NCI-H1417 (cell line): ENCODE measurements around the gene NDUFB1.
A peak's percentile ranks its signal among the peaks of the same experiment; 100 is the strongest.

Source experiments
- DNase-seq, 3 experiments: peaks; one replicate each; lab custom pipeline; 2025; lab: John Stamatoyannopoulos, UW

NDUFB1 gene

DNA sequence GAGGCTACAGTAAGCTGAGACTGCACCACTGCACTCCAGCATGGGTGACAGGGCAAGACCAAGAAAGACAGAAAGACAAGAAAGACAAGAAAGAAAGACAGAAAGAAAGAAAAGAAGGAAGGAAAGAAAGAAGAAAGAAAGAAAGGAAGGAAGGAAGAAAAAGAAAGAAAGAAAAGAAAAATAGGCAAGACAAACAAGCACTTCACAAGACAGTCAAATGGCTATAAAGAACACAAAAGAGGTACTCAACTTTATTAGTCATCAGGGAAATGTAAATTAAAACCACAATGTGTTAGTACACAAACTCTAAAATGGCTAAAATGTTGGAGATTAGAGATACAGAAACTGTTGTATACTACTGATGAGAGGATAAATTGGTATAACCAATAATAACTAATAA lies 21.7 kb downstream of the NDUFB1 start:
- no peak for DNase-seq

GRCh38 chr14:92093320-92093719 lies 28.2 kb downstream of the NDUFB1 start:
- peak in 2 of 3 experiments; percentile 6 to 28 for DNase-seq

DNA sequence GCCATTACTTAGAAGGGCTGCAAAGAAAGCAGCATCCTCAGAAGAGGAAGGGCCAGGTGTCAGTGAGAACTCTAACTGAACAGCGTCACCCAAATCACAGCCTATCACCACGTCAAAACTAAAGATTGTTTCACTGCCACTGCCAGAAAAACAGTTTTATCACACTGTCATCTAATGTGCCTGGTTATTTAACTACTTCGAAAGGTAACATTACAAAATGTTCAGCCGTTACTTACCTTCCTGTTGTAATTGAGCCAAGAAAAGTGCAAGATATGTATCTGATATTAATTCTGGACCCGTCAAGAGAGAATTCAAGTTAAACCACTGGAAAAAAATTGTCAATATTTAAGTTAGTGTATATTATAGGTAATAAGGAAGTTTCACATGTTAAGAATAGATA lies 33.0 kb downstream of the NDUFB1 start:
- DNase-seq, result no peak

DNA sequence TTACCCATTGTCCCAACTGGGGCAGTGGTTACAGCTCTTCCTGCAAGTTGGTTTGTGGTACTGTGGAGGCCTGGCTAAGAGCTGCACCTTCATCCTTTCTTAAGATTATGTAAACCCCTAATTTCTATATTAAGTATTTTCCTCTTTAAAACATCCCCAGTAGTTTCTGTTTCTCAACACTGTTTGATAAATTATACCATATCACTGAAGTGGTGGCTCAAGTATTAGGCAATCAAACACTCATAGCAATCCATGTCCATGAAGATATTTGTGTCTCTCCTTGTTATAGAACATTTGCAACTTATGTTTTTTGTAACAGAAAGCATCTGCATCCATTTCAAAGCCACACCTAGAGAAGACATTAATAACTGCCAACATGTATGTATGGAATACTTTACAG lies 47.0 kb downstream of the NDUFB1 start:
- no peak for DNase-seq
